GM12872 (cell line): ENCODE results near the gene UBTFL1.
"Not testable (repeated sequence)": the region's sequence is repeated elsewhere in the genome, so short reads cannot be mapped to it uniquely, and the experiment has no call there.

ENCODE experiments used
- TF ChIP-seq, protein P1 (sequence below): IDR thresholded peaks from 3 replicates; pipeline ENCODE4 v1.5.1; 2011; ENCODE audit warnings: low read depth, mild to moderate bottlenecking, low read length, moderate library complexity; ENCODE audit not compliant: insufficient read depth

Gene UBTFL1, protein sequence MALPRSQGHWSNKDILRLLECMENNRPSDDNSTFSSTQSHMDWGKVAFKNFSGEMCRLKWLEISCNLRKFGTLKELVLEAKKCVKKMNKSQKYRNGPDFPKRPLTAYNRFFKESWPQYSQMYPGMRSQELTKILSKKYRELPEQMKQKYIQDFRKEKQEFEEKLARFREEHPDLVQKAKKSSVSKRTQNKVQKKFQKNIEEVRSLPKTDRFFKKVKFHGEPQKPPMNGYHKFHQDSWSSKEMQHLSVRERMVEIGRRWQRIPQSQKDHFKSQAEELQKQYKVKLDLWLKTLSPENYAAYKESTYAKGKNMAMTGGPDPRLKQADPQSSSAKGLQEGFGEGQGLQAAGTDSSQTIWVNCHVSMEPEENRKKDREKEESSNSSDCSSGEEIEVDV

DNA sequence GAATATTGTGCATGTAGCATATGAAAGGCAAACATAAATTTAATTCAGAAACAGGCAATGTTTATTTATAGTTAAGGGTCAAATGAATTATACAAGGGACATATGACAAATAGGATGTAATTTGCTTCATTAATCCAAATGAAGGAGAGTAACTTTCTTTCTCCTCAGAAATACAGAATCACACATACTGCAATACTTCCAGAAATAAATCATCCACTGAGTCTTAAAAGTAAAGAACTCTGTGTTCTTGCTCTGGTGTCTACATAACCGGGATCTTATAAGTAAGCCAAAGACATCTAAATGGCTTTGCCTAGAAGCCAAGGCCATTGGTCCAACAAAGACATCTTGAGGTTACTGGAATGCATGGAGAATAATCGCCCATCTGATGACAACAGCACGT, at the start of gene UBTFL1:
UBTFL1 (plus strand) TSS at position 301 of the 400 bp plus-strand sequence; CDS start at position 301, 0 bp downstream.
- TF ChIP-seq, protein P1, sequence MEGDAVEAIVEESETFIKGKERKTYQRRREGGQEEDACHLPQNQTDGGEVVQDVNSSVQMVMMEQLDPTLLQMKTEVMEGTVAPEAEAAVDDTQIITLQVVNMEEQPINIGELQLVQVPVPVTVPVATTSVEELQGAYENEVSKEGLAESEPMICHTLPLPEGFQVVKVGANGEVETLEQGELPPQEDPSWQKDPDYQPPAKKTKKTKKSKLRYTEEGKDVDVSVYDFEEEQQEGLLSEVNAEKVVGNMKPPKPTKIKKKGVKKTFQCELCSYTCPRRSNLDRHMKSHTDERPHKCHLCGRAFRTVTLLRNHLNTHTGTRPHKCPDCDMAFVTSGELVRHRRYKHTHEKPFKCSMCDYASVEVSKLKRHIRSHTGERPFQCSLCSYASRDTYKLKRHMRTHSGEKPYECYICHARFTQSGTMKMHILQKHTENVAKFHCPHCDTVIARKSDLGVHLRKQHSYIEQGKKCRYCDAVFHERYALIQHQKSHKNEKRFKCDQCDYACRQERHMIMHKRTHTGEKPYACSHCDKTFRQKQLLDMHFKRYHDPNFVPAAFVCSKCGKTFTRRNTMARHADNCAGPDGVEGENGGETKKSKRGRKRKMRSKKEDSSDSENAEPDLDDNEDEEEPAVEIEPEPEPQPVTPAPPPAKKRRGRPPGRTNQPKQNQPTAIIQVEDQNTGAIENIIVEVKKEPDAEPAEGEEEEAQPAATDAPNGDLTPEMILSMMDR, result not testable (repeated sequence)

DNA sequence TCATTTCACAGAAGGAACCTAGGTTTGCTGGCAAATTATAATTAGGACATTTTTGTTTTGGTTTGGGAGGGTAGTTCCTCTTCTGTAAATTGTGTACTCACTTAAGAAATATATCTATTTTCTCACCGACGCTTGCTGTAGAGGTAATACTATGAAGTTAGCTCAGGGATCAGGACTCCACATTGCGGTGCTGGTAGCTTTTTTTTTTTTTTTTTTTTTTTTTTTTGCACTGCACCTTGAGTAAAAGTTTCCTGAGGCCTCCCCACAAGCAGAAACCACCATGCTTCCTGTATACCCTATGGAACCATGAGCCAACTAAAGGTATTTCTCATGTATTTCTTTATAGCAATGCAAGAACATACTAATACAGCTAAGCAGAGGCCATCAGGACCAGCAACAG, 14.7 kb downstream of the UBTFL1 start:
- TF ChIP-seq, protein P1, result no peak

DNA sequence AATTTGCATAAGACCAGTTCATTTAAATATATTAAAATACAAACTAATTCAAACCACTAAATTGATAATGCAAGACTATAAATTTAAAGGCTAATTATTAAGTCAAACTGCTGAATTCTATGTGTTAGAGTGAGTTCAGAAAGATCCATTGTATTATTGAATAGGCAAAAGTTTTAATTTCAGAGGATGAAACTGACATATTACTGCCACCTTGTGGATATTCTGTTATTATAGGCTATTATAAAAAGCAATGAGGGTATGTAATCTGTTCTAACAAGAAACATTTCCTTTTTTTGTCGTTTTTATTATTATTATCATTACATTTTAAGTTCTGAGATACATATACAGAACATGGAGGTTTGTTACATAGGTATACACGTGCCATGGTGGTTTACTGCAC, 27.8 kb downstream of the UBTFL1 start:
- TF ChIP-seq, protein P1, result no peak

DNA sequence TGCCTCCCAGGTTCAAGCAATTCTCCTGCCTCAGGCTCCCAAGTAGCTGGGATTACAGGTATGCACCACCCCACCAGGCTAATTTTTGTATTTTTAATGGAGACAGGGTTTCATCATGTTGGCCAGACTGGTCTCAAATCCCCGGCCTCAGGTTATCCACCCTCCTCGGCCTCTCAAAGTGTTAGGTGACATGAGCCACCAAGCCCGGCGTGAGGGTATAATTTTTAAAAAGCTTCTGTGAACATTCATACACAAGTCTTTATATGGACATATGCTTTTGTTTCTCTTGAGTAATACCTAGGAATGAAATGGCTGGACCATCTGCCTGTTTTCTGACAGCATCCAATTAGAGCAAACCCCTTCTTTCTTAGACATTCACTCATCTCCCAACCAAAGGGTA, 34.4 kb downstream of the UBTFL1 start:
- TF ChIP-seq, protein P1, result no peak

DNA sequence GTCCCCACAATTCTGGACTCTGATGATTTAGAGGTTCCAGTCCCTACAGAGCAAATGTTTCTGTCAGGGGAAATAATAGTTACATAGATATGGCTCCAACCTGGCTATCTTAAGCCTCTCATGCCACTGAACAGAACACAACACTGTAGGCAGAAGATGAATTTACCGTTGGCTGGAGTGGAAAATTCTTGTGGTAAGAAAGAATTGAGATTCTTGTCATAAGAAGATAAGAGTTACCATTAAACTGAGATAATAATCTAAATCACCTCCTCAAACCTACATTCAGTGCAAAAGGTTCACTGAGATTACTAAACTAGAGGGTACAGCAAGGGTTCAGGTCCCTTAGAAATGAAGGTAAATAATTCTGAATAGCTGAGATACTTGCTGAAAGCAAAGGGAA, 38.6 kb downstream of the UBTFL1 start:
- TF ChIP-seq, protein P1, result no peak

DNA sequence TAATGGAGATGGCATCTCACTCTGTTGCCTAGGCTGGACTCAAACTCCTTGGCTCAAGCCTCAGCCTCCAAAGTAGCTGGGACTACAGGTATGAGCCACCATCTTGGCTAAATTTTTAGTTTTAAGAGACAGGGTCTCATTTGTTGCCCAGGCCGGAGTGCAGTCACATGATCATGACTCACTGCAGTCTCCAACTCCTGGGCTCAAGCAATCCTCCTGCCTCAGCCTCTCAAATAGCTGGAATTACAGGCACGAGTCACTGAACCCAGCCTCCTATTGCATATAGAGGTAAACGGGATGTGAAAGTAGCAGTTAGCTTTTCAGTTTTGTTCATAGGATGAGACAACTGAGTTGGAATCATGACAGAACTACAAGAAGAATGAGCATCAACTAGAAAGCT, 39.2 kb downstream of the UBTFL1 start:
- TF ChIP-seq, protein P1, result no peak

DNA sequence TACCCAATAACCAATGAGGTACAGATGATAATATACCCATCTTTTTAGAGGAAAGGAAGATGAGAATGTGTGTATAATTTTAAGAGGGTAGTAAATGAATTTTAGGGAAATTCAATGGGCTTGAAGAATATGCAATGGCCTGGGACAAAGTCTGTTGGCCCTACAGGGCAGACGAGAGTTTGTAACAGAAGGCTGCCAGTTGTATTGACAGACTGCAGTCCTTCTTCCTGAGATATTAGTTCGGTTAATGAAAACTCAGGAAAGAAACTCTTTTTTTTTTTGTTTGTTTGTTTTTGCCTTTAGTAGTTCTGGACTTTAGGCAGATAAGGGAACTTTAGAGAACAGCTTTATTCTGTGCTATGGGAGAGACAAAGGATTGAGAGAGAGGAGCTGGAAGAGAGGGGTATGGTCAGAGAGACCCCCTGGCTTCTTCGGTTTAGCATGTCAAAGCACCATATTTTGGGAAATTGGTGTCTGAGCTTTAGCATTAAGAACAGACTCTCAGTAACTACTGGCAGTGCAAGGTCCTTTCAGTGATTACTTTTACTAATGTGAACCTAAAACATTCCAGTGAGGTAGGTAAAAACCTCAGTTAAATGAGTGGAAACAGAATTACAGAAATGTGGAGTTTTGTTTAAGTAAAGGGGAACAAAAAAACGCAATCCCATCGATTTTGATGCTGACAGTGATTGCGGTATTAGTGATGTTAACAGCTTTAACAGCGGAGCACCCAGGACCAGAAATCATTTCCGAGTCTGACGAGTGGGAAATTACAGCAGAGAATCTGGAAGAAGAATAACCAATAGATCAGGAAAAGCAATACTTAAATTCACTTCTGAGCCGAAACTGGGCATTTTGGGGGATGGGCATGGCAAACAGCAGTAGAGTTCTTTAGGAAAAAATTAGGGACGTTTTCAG, 48.1 kb downstream of the UBTFL1 start:
- TF ChIP-seq, protein P1, result no peak
